HAP-1 (cell line): Measurements from ENCODE around the gene MAN1C1.
"Not testable (repeated sequence)": the region's sequence is repeated elsewhere in the genome, so short reads cannot be mapped to it uniquely, and the experiment has no call there.

ENCODE experiments used
- DNase-seq, 2 experiments: peaks; one replicate each; pipeline ENCODE4 v3.0.0-alpha.2; 2016 to 2020; ENCODE audit warnings: low spot score in 2 of 2
- H3K27me3 ChIP-seq: fragments of 250-450 bp; sonication (Bioruptor Pico); 2 replicates; pipeline ENCODE4 v1.5.1; 2020; ENCODE audit warnings: low read depth, mild to moderate bottlenecking, moderate library complexity
- H3K36me3 ChIP-seq: fragments of 250-450 bp; sonication (Bioruptor Pico); replicated peaks from 2 replicates; pipeline ENCODE4 v1.5.1; 2020; ENCODE audit warnings: mild to moderate bottlenecking
- H3K4me1 ChIP-seq: fragments of 250-450 bp; sonication (Bioruptor Pico); 2 replicates; pipeline ENCODE4 v1.5.1; 2020; ENCODE audit warnings: mild to moderate bottlenecking
- H3K4me3 ChIP-seq: fragments of 250-450 bp; sonication (Bioruptor Pico); 2 replicates; pipeline ENCODE4 v1.5.1; 2020; ENCODE audit warnings: mild to moderate bottlenecking, moderate library complexity
- H3K9me3 ChIP-seq: fragments of 250-450 bp; sonication (Bioruptor Pico); 2 replicates; pipeline ENCODE4 v1.5.1; 2020; ENCODE audit warnings: mild to moderate bottlenecking, moderate library complexity
- in situ Hi-C: fragments of 300-500 bp; cut with MboI; formaldehyde crosslinking; loops from 3 replicates; pipeline ENCODE4 v1.14.3; 2020; ENCODE audit warnings: low sequenced_read_pairs, inconsistent platforms, mixed read lengths

MAN1C1 gene

DNA sequence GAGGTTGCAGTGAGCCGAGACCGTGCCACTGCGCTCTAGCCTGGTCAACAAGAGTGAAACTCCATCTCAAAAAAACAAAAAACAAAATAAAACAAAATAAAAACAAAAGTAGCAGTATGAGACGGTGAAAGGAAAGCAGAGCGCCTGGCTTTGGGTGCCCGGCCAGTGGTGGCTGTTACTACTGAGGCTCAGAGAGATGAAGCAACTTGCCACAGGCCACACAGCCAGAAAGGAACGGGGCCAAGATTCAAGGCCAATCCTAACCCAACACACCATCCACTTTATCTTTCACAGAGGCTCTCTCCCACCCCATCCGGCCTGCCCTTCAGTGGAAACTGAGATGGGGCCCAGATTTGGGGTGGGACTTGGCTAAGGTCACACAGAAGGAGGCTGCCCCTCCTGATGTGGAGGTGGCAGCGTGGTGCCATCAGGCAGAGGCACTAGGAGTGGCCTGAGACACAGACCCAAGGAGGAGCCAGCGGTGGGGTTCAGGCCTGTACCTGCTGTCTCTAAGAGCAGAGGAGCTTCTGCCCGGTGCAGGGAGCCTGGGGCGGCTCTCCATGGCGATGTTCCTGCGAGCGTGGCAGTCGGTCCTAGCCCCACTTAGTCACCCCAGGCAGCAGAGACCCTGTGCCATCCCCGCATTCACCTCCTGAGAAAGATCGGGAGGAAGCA is 40.0 kb upstream of the MAN1C1 start:
- Histone ChIP-seq H3K27me3 (no peaks in the 10 kb centered on the region), H3K4me1 (no peaks in the 10 kb centered on the region), H3K4me3 (no peak overlapping the region), H3K36me3 (no peaks in the 10 kb centered on the region), H3K9me3 (no peaks in the 10 kb centered on the region)
- DNase-seq: no peak
- in situ Hi-C loops: no loop called here

DNA sequence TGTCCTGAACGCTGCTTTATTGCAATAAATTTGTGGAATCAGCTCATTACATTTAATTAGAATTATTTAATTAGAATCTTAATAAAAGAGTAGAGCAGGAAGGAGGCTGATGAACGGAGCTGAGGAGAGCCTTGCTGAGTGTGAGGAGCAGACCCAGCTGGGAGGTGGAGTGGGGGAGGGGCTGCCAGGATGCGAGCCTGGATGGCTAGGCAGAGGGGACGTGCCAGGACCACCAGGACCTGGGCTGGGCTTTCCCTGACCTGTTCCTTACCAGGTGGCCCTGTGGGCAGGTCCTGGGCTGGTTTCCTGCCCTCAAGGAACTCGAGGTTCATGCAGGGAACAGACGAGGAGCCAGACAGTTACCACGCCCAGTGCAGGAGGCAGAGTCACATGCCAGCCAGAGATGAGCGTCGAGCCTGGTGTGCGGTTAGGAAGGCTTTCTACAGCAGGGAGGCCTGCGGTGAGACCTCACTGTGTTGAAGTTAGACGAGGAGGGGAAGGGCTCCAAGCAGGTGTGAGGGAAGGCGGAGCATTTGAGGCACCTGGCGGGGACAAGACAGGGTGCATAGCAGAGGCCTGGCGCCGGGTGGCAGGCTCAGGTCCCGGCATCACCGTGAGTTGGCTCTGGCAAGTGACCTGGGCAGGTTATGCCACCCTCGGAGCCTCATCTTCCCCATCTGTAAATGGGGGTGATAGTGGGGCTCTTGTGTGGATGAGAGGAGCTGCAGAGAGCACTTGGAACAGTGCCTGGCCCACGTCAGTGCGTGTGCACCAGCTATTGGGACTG is 39.3 kb upstream of the MAN1C1 start:
- Histone ChIP-seq H3K4me3 (no peak overlapping the region), H3K9me3 (no peaks in the 10 kb centered on the region), H3K36me3 (no peaks in the 10 kb centered on the region), H3K4me1 (no peaks in the 10 kb centered on the region), H3K27me3 (no peaks in the 10 kb centered on the region)
- no peak for DNase-seq
- in situ Hi-C loops: no loop called here

GRCh38 chr1:25579292-25580252 is 37.0 kb upstream of the MAN1C1 start:
- Histone ChIP-seq H3K36me3 (no peaks in the 10 kb centered on the region), H3K4me1 (no peaks in the 10 kb centered on the region), H3K9me3 (no peaks in the 10 kb centered on the region), H3K27me3 (no peaks in the 10 kb centered on the region), H3K4me3 (no peak overlapping the region)
- in situ Hi-C loops: no loop called here
- no peak for DNase-seq

DNA sequence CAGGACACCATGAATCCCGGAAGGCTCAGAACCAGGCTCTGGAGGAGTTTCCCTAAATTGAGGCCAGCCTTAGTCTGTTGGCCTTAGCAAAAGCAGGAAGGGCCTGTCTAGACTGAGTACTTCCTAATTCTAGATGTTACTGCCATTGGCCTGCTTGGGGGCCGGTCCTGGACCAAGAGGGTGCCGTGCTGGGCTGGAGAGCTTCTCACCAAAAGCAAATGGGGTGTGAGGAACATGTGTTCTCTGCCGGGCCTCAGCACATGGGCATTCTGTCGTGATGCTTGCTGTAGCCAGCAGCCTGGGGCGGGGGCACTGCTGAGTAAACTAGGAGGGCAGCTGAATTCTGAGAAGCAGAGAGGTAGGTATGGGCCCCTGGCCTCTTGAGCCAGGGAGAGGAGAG is 35.7 kb upstream of the MAN1C1 start:
- Histone ChIP-seq H3K4me1 (no peaks in the 10 kb centered on the region), H3K27me3 (no peaks in the 10 kb centered on the region), H3K9me3 (no peaks in the 10 kb centered on the region), H3K4me3 (no peak overlapping the region), H3K36me3 (no peaks in the 10 kb centered on the region)
- no peak for DNase-seq
- in situ Hi-C loops: no loop called here

- H3K4me3 ChIP-seq: no peak overlapping the region
- in situ Hi-C loops: no loop called here
Observed at GRCh38 chr1:25581764-25582163, 34.8 kb upstream of the MAN1C1 start.

GRCh38 chr1:25583519-25584370 is 32.8 kb upstream of the MAN1C1 start:
- in situ Hi-C loops: no loop called here
- no peak for DNase-seq
- H3K4me1 ChIP-seq: peaks cover 12% of the 10 kb centered on the region; the same call in 1 of the 2 replicates
- H3K9me3 ChIP-seq: no peaks in the 10 kb centered on the region
- H3K4me3 ChIP-seq: no peak overlapping the region
- no peaks in the 10 kb centered on the region for H3K27me3 ChIP-seq
- H3K36me3 ChIP-seq: no peaks in the 10 kb centered on the region

More at GRCh38 chr1:25581764-25582163, 34.8 kb upstream of the MAN1C1 start:
- Histone ChIP-seq H3K9me3 (no peaks in the 10 kb centered on the region), H3K4me1 (no peaks in the 10 kb centered on the region), H3K27me3 (no peaks in the 10 kb centered on the region), H3K36me3 (no peaks in the 10 kb centered on the region)
- DNase-seq: no peak

- no peak overlapping the region for H3K4me3 ChIP-seq
- in situ Hi-C loops: no loop called here
- peaks cover 12% of the 10 kb centered on the region; the same call in 1 of the 2 replicates for H3K4me1 ChIP-seq
- no peaks in the 10 kb centered on the region for H3K27me3 ChIP-seq
- H3K36me3 ChIP-seq: no peaks in the 10 kb centered on the region
- no peaks in the 10 kb centered on the region for H3K9me3 ChIP-seq
- no peak for DNase-seq
Observed at GRCh38 chr1:25586181-25586588, 30.4 kb upstream of the MAN1C1 start.

DNA sequence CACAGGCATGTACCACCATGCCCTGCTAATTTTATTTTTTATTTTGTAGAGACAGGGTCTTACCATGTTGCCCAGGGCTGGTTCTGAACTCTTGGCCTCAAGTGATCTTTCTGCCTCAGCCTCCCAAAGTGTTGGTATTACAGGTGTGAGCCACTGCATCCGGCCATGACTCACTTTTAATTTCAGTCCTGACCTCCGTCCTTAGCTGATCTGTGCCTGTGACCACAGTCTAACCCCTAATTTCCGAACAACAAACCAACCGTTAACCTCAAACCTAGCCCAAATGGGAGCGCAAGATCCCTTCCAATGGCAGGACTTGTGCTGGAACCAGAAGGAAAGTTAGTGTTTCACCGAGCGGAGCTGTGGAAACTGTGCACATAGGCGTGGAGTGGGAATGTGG is 29.3 kb upstream of the MAN1C1 start:
- Histone ChIP-seq H3K36me3 (no peaks in the 10 kb centered on the region), H3K4me3 (no peak overlapping the region), H3K27me3 (no peaks in the 10 kb centered on the region), H3K9me3 (no peaks in the 10 kb centered on the region), H3K4me1 (peaks cover 12% of the 10 kb centered on the region; the same call in 1 of the 2 replicates)
- in situ Hi-C loops: no loop called here
- no peak for DNase-seq

GRCh38 chr1:25588224-25588623 is 28.4 kb upstream of the MAN1C1 start:
- H3K27me3 ChIP-seq, in situ Hi-C loops, H3K9me3 ChIP-seq, H3K36me3 ChIP-seq, H3K4me3 ChIP-seq: not testable (repeated sequence)
- peaks cover 12% of the 10 kb centered on the region; the same call in 1 of the 2 replicates for H3K4me1 ChIP-seq
- DNase-seq: peak in 1 of 2 experiments; percentile 7

- DNase-seq: not testable (repeated sequence)
Observed at GRCh38 chr1:25588786-25589185, 27.8 kb upstream of the MAN1C1 start.

DNA sequence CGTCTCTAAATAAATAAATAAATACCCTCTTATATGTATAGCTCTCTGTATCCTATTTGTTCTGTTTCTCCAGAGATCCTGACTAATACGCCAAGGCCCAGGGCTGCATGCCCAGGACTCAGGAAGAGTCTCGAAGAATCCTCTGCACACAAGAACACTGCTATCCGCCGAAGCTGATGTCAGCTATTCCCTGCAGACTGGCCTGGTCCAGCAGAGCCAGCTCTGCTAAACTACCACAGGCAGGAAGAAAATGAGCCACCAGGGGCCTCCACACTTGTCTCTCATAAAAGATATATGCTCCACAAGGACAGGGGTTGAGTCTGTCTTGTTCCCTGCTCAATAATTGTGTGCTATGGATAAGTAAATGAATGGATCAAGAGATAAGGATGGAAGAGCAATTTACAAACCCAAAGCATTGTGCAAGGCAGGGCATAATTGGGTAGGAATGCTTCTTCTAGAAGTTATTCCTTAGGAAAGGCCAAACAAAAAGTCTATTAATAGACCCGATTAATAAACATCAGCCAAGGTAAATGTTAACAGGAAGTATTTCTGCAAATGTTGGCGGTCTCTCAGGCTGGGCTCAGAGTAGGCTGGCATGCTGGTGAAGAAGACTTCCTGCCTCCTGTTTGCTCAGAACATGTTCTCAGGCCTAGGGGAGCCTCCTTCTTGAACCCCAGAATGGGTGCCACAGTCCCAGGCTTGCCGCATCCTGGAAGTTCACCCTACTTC is 26.3 kb upstream of the MAN1C1 start:
- no peaks in the 10 kb centered on the region for H3K27me3 ChIP-seq
- H3K9me3 ChIP-seq: no peaks in the 10 kb centered on the region
- no peaks in the 10 kb centered on the region for H3K36me3 ChIP-seq
- in situ Hi-C loops: no loop called here
- DNase-seq: peak in 1 of 2 experiments; percentile 4
- peaks cover 12% of the 10 kb centered on the region; the same call in 1 of the 2 replicates for H3K4me1 ChIP-seq
- no peak overlapping the region for H3K4me3 ChIP-seq

More at GRCh38 chr1:25588786-25589185, 27.8 kb upstream of the MAN1C1 start:
- H3K27me3 ChIP-seq, H3K36me3 ChIP-seq, H3K9me3 ChIP-seq, in situ Hi-C loops, H3K4me3 ChIP-seq: not testable (repeated sequence)
- H3K4me1 ChIP-seq: peaks cover 12% of the 10 kb centered on the region; the same call in 1 of the 2 replicates

GRCh38 chr1:25593861-25594260 is 22.7 kb upstream of the MAN1C1 start:
- no peaks in the 10 kb centered on the region for H3K27me3 ChIP-seq
- H3K36me3 ChIP-seq: no peaks in the 10 kb centered on the region
- no peaks in the 10 kb centered on the region for H3K4me1 ChIP-seq
- no peak for DNase-seq
- no peaks in the 10 kb centered on the region for H3K9me3 ChIP-seq
- in situ Hi-C loops: no loop called here
- no peak overlapping the region for H3K4me3 ChIP-seq
